Stimulated activated CD4-positive, alpha-beta T cell treated with anti-CD3 and anti-CD28 coated beads, Interleukin-1b, Interleukin-23, amount 100 ng/mL, for 48 hours (primary cell): ENCODE data around the gene AEBP1.
"Not testable (repeated sequence)": the region's sequence is repeated elsewhere in the genome, so short reads cannot be mapped to it uniquely, and the experiment has no call there.

Experiments used
- DNase-seq: peaks from one replicate; pipeline ENCODE4 v3.0.0-alpha.2; 2020

Gene AEBP1

GRCh38 chr7:44121761-44122420 lies 17.7 kb downstream of the AEBP1 start:
- no peak for DNase-seq

GRCh38 chr7:44122529-44122928 lies 18.4 kb downstream of the AEBP1 start:
- no peak for DNase-seq

GRCh38 chr7:44123190-44124003 lies 19.3 kb downstream of the AEBP1 start, which contains the start of gene POLD2:
POLD2 (minus strand) TSS chr7:44123548; CDS start chr7:44122053, 1,495 bp downstream.
- peak; percentile 98 for DNase-seq

- no peak for DNase-seq
Observed at GRCh38 chr7:44124822-44125202, 20.7 kb downstream of the AEBP1 start.

- DNase-seq: not testable (repeated sequence)
Observed at GRCh38 chr7:44126574-44126973, 22.4 kb downstream of the AEBP1 start.

GRCh38 chr7:44127161-44127560 lies 23.0 kb downstream of the AEBP1 start:
- DNase-seq: no peak

- no peak for DNase-seq
Observed at GRCh38 chr7:44128721-44129582, 24.8 kb downstream of the AEBP1 start.

GRCh38 chr7:44131173-44132029 lies 27.3 kb downstream of the AEBP1 start:
- DNase-seq: no peak

- DNase-seq: no peak
Observed at GRCh38 chr7:44132039-44132438, 27.9 kb downstream of the AEBP1 start.

- DNase-seq: no peak
Observed at GRCh38 chr7:44133295-44133694, 29.1 kb downstream of the AEBP1 start.

GRCh38 chr7:44134943-44135628 lies 30.9 kb downstream of the AEBP1 start:
- DNase-seq: no peak

- DNase-seq: no peak
Observed at GRCh38 chr7:44136731-44137130, 32.6 kb downstream of the AEBP1 start.

- DNase-seq: no peak
Observed at GRCh38 chr7:44138698-44139097, 34.6 kb downstream of the AEBP1 start.

- no peak for DNase-seq
Observed at GRCh38 chr7:44139311-44140010, 35.3 kb downstream of the AEBP1 start.

- DNase-seq: no peak
Observed at GRCh38 chr7:44140341-44140740, 36.2 kb downstream of the AEBP1 start.

- DNase-seq: no peak
Observed at GRCh38 chr7:44141221-44141850, 37.2 kb downstream of the AEBP1 start, which contains the start of gene MYL7. MYL7 (minus strand) TSS chr7:44141332; CDS start chr7:44141305, 27 bp downstream.

- no peak for DNase-seq
Observed at GRCh38 chr7:44142028-44142427, 37.9 kb downstream of the AEBP1 start.

- no peak for DNase-seq
Observed at GRCh38 chr7:44143646-44144250, 39.6 kb downstream of the AEBP1 start.

GRCh38 chr7:44144426-44144967 lies 40.4 kb downstream of the AEBP1 start:
- no peak for DNase-seq
